Karpas-422 (cell line): ENCODE results near the gene MTPN. TPM values are rescaled to one million over a fixed set of nuclear protein-coding genes. Genes with fewer than 3 reads are reported as not detected.

Experiments used
- DNase-seq: peaks from one replicate; pipeline ENCODE4 v3.0.0-alpha.2; 2015
- H2AFZ ChIP-seq: fragments of 200-600 bp; sonication (generic); 2 replicates; pipeline ENCODE4 v1.6.1; 2014; ENCODE audit warnings: antibody characterized with exemption, low read length, mixed read lengths
- H3K27ac ChIP-seq: fragments of 200-600 bp; sonication (generic); 2 replicates; pipeline ENCODE4 v1.5.1; 2014; ENCODE audit warnings: mild to moderate bottlenecking, low read length, moderate library complexity
- H3K27me3 ChIP-seq: fragments of 200-600 bp; sonication (generic); 2 replicates; pipeline ENCODE4 v1.6.1; 2014; ENCODE audit warnings: low read length, mixed read lengths
- H3K36me3 ChIP-seq: fragments of 200-600 bp; sonication (generic); 2 replicates; pipeline ENCODE4 v1.6.1; 2014; ENCODE audit warnings: low read length, mixed read lengths; ENCODE audit not compliant: insufficient read depth
- H3K4me1 ChIP-seq: fragments of 200-600 bp; sonication (generic); 2 replicates; pipeline ENCODE4 v1.6.1; 2014; ENCODE audit warnings: mild to moderate bottlenecking, low read length, mixed read lengths
- H3K4me2 ChIP-seq: fragments of 200-600 bp; sonication (generic); 2 replicates; pipeline ENCODE4 v1.6.1; 2014; ENCODE audit warnings: low read length, low read depth, mild to moderate bottlenecking; ENCODE audit not compliant: poor library complexity, severe bottlenecking
- H3K4me3 ChIP-seq: fragments of 200-600 bp; sonication (generic); 2 replicates; pipeline ENCODE4 v1.5.1; 2014; ENCODE audit warnings: mild to moderate bottlenecking, antibody characterized with exemption, low read length, mixed read lengths
- H3K79me2 ChIP-seq: fragments of 200-600 bp; sonication (generic); 2 replicates; pipeline ENCODE4 v1.6.1; 2014; ENCODE audit warnings: mild to moderate bottlenecking, low read length, mixed read lengths
- H3K9ac ChIP-seq: fragments of 200-600 bp; sonication (generic); 2 replicates; pipeline ENCODE4 v1.6.0; 2014; ENCODE audit warnings: low read length
- H3K9me2 ChIP-seq: fragments of 200-600 bp; sonication (generic), shearing (Covaris generic); replicated peaks from 2 replicates; pipeline ENCODE4 v1.6.0; 2014; ENCODE audit warnings: mild to moderate bottlenecking, low read length, moderate library complexity; ENCODE audit not compliant: insufficient read depth
- H3K9me3 ChIP-seq: fragments of 300-700, 200-600 bp; sonication (generic); 2 replicates; pipeline ENCODE4 v1.6.1; 2014; ENCODE audit warnings: low read length, mixed read lengths
- H4K20me1 ChIP-seq: fragments of 200-600 bp; sonication (generic); 2 replicates; pipeline ENCODE4 v1.6.1; 2014; ENCODE audit warnings: mild to moderate bottlenecking, antibody characterized with exemption, low read length, low read depth; ENCODE audit not compliant: insufficient read depth
- total RNA-seq: library from RNA; depleted of rRNA; stranded (reverse); fragments of >200 nt; shearing (Covaris generic); gene quantifications from 2 replicates; pipeline ENCODE4 v1.2.3, GENCODE V29; 2014; ENCODE audit warnings: low replicate concordance

Gene MTPN
- total RNA-seq, 1 experiment from 2014 or later: 140 TPM

DNA sequence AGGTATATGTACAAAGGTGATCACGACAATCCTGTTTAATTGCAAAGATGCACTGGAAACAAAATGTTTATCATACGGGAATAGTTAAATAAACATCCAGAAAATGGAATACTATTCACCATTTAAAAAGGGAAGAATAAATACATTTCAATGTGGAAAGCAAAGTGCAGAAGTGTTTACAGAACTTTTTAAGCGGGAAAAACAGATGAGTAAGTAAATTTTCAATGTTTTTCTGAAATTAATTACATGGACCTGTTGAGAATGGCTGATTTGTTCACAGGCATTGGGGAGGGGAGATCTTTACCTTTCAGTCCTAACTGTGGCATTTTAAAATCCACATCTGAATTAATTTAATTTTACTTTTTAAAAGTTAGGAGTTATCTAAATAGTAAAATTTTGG, 7.1 kb downstream of the MTPN start:
- H3K4me1 ChIP-seq: peaks cover 65% of the 10 kb centered on the region
- H3K36me3 ChIP-seq: peaks cover 75% of the 10 kb centered on the region
- H4K20me1 ChIP-seq: peaks cover 26% of the 10 kb centered on the region; the same call in 1 of the 2 replicates

DNA sequence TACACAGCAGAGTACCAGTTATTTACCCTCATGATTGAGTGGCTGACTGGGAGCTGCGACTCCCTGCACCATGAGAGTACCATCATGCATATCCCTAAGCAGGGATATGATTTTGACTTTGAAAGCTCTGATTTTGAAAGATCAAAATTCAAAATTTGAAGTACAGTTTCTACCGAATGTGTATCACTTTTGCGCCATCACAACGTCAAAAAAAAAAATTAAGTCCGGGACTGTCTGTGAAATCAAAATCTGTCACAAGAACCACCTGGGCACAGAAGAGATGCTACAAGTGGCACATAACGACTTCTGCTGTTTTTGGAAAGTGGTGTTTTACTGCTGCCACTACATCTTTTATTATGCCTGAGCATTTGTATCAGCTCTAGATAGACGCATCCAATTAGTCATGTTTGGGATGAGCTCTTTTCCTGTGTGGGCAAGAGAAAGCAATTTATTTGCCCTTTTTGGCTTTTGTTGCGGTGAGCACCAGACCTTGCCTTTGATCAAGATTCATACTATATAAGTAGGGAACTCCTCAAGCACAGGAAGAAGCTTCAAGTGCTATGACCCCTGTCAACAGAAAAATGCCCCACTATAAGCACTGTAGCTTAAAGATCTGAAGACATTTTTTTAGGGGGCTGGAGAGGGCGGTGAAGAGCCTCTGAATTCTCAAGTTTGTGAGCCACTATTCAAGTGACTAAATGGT, 10.7 kb downstream of the MTPN start:
- Histone ChIP-seq H3K4me3 (no peak overlapping the region), H3K27ac (no peak overlapping the region), H3K4me2 (no peak overlapping the region), H3K27me3 (no peaks in the 10 kb centered on the region), H3K79me2 (peaks cover 97% of the 10 kb centered on the region), H3K9me3 (no peaks in the 10 kb centered on the region), H3K9me2 (no peaks in the 10 kb centered on the region), H2AFZ (no peak overlapping the region), H3K4me1 (peaks cover 54% of the 10 kb centered on the region), H3K36me3 (peaks cover 63% of the 10 kb centered on the region), H3K9ac (no peak overlapping the region), H4K20me1 (peaks cover 5% of the 10 kb centered on the region; the same call in 1 of the 2 replicates)
- no peak for DNase-seq

More for the DNA sequence above, 7.1 kb downstream of the MTPN start:
- Histone ChIP-seq H3K4me3 (no peak overlapping the region), H3K9me3 (no peaks in the 10 kb centered on the region), H3K9me2 (no peaks in the 10 kb centered on the region), H3K27ac (peak overlapping the region; percentile 74; the same call in 1 of the 2 replicates), H3K4me2 (no peak overlapping the region), H3K79me2 (peaks cover 97% of the 10 kb centered on the region), H2AFZ (no peak overlapping the region), H3K9ac (no peak overlapping the region), H3K27me3 (no peaks in the 10 kb centered on the region)
- DNase-seq: no peak

DNA sequence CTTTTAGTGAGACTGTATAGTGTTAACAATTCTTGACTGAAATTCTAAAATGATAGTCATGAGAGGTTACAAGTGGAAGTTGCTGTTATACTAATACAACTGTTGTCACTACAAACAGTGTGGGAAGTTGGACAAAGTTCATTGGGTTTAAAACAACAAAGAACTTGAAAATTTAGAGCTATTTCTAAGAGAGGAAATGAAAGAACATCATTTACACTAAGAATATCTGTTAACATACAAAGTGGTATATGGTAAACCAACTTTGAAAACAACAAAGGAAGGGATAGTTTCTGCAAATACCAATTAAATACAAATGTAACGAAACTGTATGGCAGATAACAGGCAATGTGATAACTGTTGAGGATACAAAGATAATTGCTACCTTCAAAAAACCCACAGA, 11.6 kb downstream of the MTPN start:
- no peaks in the 10 kb centered on the region for H3K27me3 ChIP-seq
- no peak for DNase-seq
- H3K4me2 ChIP-seq: no peak overlapping the region
- H3K9ac ChIP-seq: no peak overlapping the region
- peaks cover 68% of the 10 kb centered on the region for H3K36me3 ChIP-seq
- peaks cover 47% of the 10 kb centered on the region for H3K4me1 ChIP-seq
- no peak overlapping the region for H2AFZ ChIP-seq
- no peak overlapping the region for H3K27ac ChIP-seq
- peaks cover 97% of the 10 kb centered on the region for H3K79me2 ChIP-seq
- no peak overlapping the region for H3K4me3 ChIP-seq
- H3K9me2 ChIP-seq: no peaks in the 10 kb centered on the region
- peaks cover 5% of the 10 kb centered on the region; the same call in 1 of the 2 replicates for H4K20me1 ChIP-seq
- no peaks in the 10 kb centered on the region for H3K9me3 ChIP-seq

DNA sequence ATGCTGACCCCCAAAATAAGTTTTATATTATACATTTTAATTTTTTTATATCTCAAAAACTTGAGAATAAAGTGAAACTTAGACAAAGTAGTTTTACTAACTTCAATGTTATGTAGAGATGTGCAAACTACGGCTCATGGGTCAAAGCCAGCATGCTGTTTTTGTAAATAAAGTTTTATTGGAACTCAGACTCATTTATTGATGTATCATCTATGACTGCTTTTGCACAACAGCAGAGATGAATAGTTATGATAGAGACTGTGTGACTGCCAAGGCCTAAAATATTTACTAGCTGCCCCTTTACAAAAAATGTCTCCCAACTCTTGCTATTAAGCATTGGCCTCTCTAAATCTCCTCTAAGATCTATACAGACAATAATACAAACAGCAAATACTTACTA, 12.4 kb downstream of the MTPN start:
- Histone ChIP-seq H3K27ac (no peak overlapping the region), H3K9me2 (no peaks in the 10 kb centered on the region), H3K79me2 (peaks cover 97% of the 10 kb centered on the region), H3K4me1 (peaks cover 44% of the 10 kb centered on the region), H3K4me3 (no peak overlapping the region), H3K36me3 (peaks cover 70% of the 10 kb centered on the region), H4K20me1 (peaks cover 5% of the 10 kb centered on the region; the same call in 1 of the 2 replicates), H3K9me3 (no peaks in the 10 kb centered on the region), H3K4me2 (no peak overlapping the region), H3K27me3 (no peaks in the 10 kb centered on the region), H3K9ac (no peak overlapping the region), H2AFZ (no peak overlapping the region)
- DNase-seq: no peak

DNA sequence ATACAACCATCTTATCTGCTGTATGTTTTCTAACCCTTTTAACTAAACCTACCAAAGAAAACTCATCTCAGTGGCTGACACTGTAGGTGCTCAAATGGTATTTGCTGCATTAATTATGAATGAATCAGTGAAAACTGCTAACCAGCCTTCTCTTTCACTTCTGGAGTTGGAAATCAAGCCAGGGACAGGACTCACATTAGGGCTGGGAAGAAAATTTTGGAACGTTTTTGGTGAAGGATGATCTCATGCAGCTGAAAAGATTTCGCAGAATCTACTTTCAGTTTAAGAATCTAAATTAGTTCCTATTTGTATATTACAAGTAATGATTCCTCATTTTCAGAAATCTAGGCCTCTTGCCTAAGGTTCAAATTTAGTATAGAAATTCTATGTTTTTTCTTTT, 12.9 kb downstream of the MTPN start:
- Histone ChIP-seq H3K9me2 (no peaks in the 10 kb centered on the region), H3K4me2 (no peak overlapping the region), H3K27me3 (no peaks in the 10 kb centered on the region), H3K9ac (no peak overlapping the region), H3K79me2 (peaks cover 97% of the 10 kb centered on the region), H3K36me3 (peaks cover 71% of the 10 kb centered on the region), H4K20me1 (peaks cover 5% of the 10 kb centered on the region; the same call in 1 of the 2 replicates), H3K27ac (no peak overlapping the region), H3K9me3 (no peaks in the 10 kb centered on the region), H3K4me3 (no peak overlapping the region), H2AFZ (no peak overlapping the region), H3K4me1 (peaks cover 39% of the 10 kb centered on the region)
- no peak for DNase-seq

DNA sequence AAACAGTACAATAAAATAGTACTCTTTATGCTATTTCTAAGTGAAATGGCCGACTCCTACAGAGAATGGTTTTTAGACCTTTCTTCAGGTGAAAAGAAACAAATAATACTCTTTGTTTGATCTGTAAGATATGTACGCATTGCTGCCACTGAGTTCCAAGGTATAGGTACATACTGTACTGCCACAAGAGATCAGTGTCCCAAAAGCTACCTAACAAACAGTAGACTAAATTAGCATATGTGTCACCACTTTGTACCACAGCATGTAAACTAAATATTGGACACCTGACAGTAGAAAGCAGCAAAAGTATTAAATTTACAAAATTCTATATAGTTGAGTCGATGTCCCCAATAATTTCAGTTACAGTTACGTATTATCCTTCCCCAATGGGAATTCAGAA, 14.4 kb downstream of the MTPN start:
- peaks cover 100% of the 10 kb centered on the region for H3K79me2 ChIP-seq
- H3K4me3 ChIP-seq: no peak overlapping the region
- H3K27me3 ChIP-seq: no peaks in the 10 kb centered on the region
- DNase-seq: no peak
- H3K9me2 ChIP-seq: no peaks in the 10 kb centered on the region
- peaks cover 39% of the 10 kb centered on the region for H3K4me1 ChIP-seq
- H3K36me3 ChIP-seq: peaks cover 64% of the 10 kb centered on the region
- H3K9ac ChIP-seq: no peak overlapping the region
- H4K20me1 ChIP-seq: peaks cover 8% of the 10 kb centered on the region; the same call in 1 of the 2 replicates
- no peak overlapping the region for H3K4me2 ChIP-seq
- no peak overlapping the region for H2AFZ ChIP-seq
- no peak overlapping the region for H3K27ac ChIP-seq
- no peaks in the 10 kb centered on the region for H3K9me3 ChIP-seq

DNA sequence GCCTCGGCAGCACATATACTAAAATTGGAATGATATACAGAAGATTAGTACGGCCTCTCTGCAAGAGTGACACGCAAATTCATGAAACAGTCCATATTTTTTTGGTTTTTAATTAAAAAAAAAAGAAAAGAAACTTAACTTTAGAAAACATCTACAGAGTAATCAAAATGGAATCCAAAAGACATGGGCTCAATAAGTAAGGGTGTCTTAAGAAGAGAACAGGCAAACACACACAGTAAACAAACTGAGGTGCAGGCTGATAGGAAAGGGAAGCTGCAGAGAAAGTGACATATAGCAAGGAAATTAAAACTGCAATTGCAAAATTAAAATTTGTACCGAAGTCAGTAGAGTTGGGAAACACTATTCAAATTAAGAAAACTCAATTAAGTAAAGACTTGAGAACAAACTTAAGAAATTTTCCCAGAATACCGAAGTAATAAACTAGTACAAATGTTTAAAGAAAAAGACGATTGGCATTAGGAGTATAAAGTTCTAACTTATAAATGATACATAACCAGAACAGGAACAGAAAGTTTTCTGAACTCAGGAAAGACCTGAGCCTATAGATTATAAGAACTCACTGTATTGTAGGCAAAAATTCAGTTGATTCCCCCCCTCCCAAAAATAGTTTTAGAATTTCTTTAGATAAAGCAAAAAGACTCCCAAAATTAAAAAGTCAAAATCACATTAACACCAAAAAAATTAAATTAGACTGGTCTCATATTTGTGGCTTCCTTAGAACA, 16.3 kb downstream of the MTPN start:
- H3K27ac ChIP-seq: no peak overlapping the region
- H3K9me2 ChIP-seq: no peaks in the 10 kb centered on the region
- H3K36me3 ChIP-seq: peaks cover 49% of the 10 kb centered on the region
- H3K4me1 ChIP-seq: peaks cover 33% of the 10 kb centered on the region
- H3K79me2 ChIP-seq: peaks cover 100% of the 10 kb centered on the region
- no peaks in the 10 kb centered on the region for H3K9me3 ChIP-seq
- H4K20me1 ChIP-seq: 0 out of 2 replicates have a peak, but pooled peaks cover 3% of the 10 kb centered on the region
- H3K4me3 ChIP-seq: no peak overlapping the region
- H3K9ac ChIP-seq: no peak overlapping the region
- no peak overlapping the region for H2AFZ ChIP-seq
- no peak overlapping the region for H3K4me2 ChIP-seq
- no peaks in the 10 kb centered on the region for H3K27me3 ChIP-seq
- DNase-seq: no peak

DNA sequence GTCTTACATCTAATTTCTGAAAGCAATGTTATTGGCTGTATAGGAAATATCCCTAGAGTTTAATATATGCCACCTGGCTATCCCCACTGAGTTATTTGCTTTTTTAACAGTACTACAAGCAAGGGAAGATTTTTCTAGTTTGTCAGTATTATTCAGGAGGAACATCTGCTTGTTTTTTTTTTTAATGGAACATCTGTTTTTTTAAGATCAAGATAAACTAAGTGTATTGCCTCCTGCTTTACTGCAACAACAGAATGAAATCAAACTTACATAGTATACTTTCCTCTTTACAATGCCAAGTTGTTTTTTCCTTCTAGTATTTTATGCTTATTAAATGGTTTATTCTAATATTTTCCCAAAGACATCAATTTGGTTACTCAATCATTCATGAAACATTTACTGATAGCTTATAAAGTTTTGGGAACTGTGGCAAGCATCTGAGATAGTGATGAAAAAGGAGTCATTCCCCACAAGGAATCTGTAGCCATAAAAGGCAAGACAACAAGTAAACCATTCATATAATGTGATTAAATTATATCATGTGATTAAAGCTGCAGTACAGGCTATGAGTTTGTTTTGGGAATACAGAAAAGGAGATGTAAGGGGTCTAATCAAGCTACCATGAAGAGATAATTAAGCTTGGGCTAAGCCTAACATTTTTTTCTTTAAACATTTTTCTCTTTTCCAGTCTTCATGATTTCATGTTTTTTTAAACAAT, 17.4 kb downstream of the MTPN start:
- Histone ChIP-seq H3K27me3 (no peaks in the 10 kb centered on the region), H2AFZ (no peak overlapping the region), H3K4me1 (peaks cover 24% of the 10 kb centered on the region), H3K79me2 (peaks cover 100% of the 10 kb centered on the region), H3K9ac (no peak overlapping the region), H3K9me3 (no peaks in the 10 kb centered on the region), H3K36me3 (peaks cover 48% of the 10 kb centered on the region), H3K4me2 (no peak overlapping the region), H4K20me1 (0 out of 2 replicates have a peak, but pooled peaks cover 3% of the 10 kb centered on the region), H3K9me2 (no peaks in the 10 kb centered on the region), H3K4me3 (no peak overlapping the region), H3K27ac (no peak overlapping the region)
- DNase-seq: no peak
